ENCODE data around the gene SH3PXD2A.

The SH3PXD2A gene

GRCh38 chr10:103643381-103643780 is 212.0 kb downstream of the SH3PXD2A start:
- H3K4me3 ChIP-seq (ENCODE audit: low read depth, low read length) = no peak overlapping the region
- no peak for TF ChIP-seq CTCF (IDR thresholded peaks at IDR 0.05; ENCODE audit: low read depth, low read length)
- H3K36me3 ChIP-seq = no peaks in the 10 kb centered on the region
- H3K9me3 ChIP-seq = no peaks in the 10 kb centered on the region
- H3K4me1 ChIP-seq = peaks cover 2% of the 10 kb centered on the region
- H3K27me3 ChIP-seq = no peaks in the 10 kb centered on the region
- no peak for DNase-seq

GRCh38 chr10:103641326-103641725 is 214.1 kb downstream of the SH3PXD2A start:
- H3K36me3 ChIP-seq = no peaks in the 10 kb centered on the region
- H3K4me1 ChIP-seq = peaks cover 7% of the 10 kb centered on the region
- H3K9me3 ChIP-seq = no peaks in the 10 kb centered on the region
- DNase-seq = no peak
- H3K4me3 ChIP-seq (ENCODE audit: low read depth, low read length) = no peak overlapping the region
- no peak for TF ChIP-seq CTCF (IDR thresholded peaks at IDR 0.05; ENCODE audit: low read depth, low read length)
- no peaks in the 10 kb centered on the region for H3K27me3 ChIP-seq

GRCh38 chr10:103640436-103641181 is 214.8 kb downstream of the SH3PXD2A start:
- H3K36me3 ChIP-seq = no peaks in the 10 kb centered on the region
- TF ChIP-seq CTCF (IDR thresholded peaks at IDR 0.05; ENCODE audit: low read depth, low read length) = no peak
- H3K4me3 ChIP-seq (ENCODE audit: low read depth, low read length) = no peak overlapping the region
- peaks cover 7% of the 10 kb centered on the region for H3K4me1 ChIP-seq
- DNase-seq = no peak
- H3K27me3 ChIP-seq = no peaks in the 10 kb centered on the region
- H3K9me3 ChIP-seq = no peaks in the 10 kb centered on the region

GRCh38 chr10:103638948-103639347 is 216.4 kb downstream of the SH3PXD2A start:
- Histone ChIP-seq H3K27me3 (no peaks in the 10 kb centered on the region), H3K36me3 (no peaks in the 10 kb centered on the region; the same call in 1 of the 2 replicates), H3K4me3 (ENCODE audit: low read depth, low read length) (no peak overlapping the region), H3K4me1 (peaks cover 7% of the 10 kb centered on the region), H3K9me3 (no peaks in the 10 kb centered on the region)
- TF ChIP-seq CTCF (IDR thresholded peaks at IDR 0.05; ENCODE audit: low read depth, low read length) = no peak
- no peak for DNase-seq

GRCh38 chr10:103637927-103638557 is 217.3 kb downstream of the SH3PXD2A start:
- Histone ChIP-seq H3K4me3 (ENCODE audit: low read depth, low read length) (no peak overlapping the region), H3K4me1 (peaks cover 7% of the 10 kb centered on the region), H3K27me3 (no peaks in the 10 kb centered on the region), H3K36me3 (no peaks in the 10 kb centered on the region; the same call in 1 of the 2 replicates), H3K9me3 (no peaks in the 10 kb centered on the region)
- no peak for TF ChIP-seq CTCF (IDR thresholded peaks at IDR 0.05; ENCODE audit: low read depth, low read length)
- no peak for DNase-seq

GRCh38 chr10:103637011-103637410 is 218.4 kb downstream of the SH3PXD2A start:
- H3K9me3 ChIP-seq = no peaks in the 10 kb centered on the region
- no peak for DNase-seq
- peaks cover 7% of the 10 kb centered on the region for H3K4me1 ChIP-seq
- H3K27me3 ChIP-seq = no peaks in the 10 kb centered on the region
- no peak overlapping the region for H3K4me3 ChIP-seq (ENCODE audit: low read depth, low read length)
- H3K36me3 ChIP-seq = no peaks in the 10 kb centered on the region; the same call in 1 of the 2 replicates
- no peak for TF ChIP-seq CTCF (IDR thresholded peaks at IDR 0.05; ENCODE audit: low read depth, low read length)
